Kasumi-1 (cell line): ENCODE measurements around the gene PSEN1.

Source experiments
- DNase-seq, 2 experiments: peaks; one replicate each; lab custom pipeline; 2025; lab: John Stamatoyannopoulos, UW

The PSEN1 gene

GRCh38 chr14:73240816-73241480, 104.6 kb downstream of the PSEN1 start:
- DNase-seq, result peak; percentile 23 to 38

- DNase-seq, result no peak
Measured at GRCh38 chr14:73241481-73242165, 105.3 kb downstream of the PSEN1 start.

DNA sequence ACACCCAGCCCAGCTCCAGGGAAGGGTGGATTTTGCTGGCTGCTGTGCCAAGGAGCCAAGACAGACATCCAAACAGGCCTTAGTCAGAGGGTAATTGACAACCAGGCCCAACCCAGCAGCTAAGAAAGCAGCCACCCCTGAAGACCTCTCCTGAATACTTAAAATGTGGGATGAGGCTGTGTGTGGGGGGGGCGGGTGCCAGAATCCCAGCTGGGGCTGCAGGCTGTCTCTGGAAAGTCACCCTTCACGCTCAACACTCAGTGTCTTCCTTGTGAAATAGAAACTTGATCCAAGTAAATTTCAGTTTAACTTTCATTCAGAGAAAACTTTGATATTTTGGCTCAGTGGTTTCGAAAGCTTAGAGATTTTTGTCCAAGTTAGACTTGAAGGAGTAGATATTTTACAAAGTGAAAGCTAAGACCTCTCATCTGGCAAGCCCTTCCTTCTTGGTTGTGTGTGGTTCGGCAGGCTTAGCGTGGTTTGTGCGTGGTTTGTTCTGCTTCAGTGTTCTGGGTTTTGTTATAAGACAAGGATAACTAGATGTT, 106.1 kb downstream of the PSEN1 start:
- DNase-seq, result no peak

DNA sequence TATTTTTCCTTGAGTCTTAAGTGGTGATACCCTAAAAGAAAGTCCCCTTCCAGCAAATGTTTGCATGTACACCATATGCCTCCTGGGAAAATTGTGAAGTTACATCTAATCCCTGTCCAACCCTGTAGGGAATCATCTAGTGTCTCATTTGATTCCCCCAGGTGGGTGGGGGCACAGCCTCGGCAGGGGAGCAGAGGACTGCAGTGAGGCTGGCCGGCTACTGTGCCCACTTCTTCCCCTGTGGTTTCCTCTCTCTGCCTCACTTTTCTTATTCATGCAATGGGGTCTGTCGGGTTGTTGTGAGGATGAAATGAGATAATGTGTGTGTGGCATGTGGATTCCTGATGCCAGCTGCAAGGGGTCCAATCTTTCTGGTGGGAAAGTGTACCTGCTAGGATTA, 107.0 kb downstream of the PSEN1 start:
- DNase-seq, result no peak

DNA sequence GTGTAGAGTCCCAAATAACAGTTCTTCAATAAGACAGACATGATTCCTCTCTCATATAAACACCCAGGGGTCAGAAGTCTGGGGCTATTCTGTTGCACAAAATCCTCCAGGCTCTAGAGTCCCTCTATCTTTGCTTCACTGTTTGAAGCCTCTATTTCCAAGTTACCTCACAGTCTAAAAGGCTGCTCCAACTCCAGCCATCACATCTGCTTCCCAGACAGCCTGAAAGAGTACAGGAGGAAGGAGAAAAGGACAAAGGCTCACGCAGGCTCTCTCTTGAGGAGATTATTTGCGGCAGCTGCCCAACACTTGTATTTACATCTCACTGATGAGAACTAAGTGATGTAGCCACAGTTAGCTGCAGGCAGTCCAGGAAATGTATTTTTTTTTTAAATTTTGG, 107.4 kb downstream of the PSEN1 start:
- DNase-seq, result no peak

GRCh38 chr14:73244541-73245290, 108.4 kb downstream of the PSEN1 start:
- no peak for DNase-seq

DNA sequence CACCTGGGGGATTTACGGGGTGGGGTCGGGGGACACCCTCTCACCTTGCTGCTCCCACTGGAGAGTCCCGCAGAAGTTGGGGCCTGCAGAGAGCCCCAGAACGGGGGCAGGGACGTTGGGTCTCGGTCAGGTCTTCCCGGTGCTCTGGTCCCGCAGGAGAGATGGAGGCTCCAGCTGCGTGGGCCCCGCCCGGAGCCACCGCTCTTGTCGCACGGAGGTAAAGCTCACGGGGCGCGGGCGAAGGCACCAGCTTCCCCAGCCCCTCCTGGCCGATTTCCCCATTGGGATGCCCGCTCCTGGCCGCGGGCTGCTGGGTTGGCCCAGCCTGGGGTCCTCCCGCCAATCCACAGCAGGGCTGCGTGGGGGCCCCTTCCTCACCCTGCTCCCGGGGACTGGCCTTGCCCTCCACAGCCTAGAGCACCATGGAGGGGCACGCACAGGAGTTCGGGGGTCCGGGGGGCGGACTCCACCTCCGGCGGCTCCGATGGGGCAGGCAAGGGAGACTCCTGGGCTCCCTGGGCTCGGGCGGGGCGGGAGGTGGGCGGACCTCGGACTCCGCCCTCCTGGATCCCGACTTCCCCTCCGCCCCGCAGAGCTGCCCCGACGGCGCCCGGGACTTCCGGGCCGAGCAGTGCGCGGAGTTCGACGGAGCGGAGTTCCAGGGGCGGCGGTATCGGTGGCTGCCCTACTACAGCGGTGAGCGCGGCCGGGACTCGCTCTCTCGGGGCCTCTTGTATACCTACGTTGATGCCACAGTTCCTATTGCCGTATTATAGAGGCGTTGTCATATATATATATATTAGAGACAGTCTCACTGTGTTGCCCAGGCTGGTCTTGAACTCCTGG, 109.4 kb downstream of the PSEN1 start:
- peak; percentile 65 to 68 for DNase-seq

DNA sequence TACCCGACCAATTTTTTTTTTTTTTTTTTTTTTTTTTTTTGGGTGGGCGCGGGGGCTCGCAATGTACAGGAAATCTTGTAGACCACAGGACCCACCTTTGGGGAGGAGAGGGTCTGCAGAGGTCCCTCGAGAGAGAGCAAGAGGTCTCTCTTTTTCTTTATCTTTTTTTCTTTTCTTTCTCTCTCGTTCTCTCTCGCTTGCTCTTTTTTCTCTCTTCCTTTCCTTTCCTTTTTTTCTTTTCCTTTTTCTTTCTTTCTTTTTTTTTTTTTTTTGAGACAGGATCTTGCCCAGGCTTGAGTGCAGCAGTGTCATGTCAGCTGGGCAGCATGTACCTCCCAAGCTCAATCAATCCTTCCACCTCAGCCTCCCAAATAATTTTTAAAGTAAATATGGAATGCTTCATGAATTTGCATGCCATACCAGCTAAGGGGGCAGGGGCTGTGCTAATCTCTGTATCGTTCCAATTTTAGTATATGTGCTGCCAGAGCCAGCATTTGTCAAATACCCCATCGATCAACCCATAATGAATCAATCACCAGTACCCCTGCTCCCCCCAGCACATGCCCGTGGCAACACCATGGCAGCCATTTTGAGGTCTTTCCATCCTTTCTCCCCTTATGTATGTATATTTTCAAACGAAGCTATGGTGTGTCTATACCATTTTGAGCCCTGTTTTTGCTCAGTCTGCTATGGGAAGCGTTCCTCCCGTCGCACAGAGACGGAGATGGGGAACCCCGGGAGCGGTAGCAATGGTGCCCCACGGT, 110.3 kb downstream of the PSEN1 start:
- no peak for DNase-seq

- DNase-seq, result no peak
Measured at GRCh38 chr14:73248108-73248868, 112.0 kb downstream of the PSEN1 start.

- no peak for DNase-seq
Measured at GRCh38 chr14:73249108-73249507, 112.8 kb downstream of the PSEN1 start.

DNA sequence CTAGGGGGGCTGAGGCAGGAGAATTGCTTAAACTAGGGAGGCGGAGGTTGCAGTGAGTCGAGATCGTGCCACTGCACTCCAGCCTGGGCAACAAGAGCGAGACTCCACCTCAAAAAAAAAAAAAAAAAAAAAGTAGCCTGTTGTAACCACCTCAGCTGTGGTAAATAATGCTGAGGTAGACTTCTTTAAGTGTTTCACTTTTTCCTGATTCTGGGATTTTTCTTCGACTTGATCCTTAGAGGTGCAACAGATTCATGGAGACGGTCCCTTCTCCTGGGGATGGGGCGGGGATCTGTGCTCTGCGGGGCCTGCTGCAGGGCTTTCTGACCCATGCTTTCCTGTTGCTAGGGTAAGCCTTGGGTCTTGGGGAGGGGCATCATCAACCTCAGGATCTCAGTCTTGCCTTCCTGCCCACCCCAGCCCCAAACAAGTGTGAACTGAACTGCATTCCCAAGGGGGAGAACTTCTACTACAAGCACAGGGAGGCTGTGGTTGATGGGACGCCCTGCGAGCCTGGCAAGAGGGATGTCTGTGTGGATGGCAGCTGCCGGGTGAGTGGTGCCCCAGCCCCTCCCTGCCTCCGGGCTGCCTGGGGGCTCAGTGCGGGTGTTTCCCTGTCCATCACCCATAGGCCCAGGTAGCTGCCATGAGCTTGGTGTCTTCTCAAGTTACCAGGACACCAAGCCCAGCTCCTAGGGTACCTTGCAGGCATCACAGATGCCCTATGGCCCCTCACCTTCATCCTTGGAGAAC, 113.4 kb downstream of the PSEN1 start:
- DNase-seq, result no peak

DNA sequence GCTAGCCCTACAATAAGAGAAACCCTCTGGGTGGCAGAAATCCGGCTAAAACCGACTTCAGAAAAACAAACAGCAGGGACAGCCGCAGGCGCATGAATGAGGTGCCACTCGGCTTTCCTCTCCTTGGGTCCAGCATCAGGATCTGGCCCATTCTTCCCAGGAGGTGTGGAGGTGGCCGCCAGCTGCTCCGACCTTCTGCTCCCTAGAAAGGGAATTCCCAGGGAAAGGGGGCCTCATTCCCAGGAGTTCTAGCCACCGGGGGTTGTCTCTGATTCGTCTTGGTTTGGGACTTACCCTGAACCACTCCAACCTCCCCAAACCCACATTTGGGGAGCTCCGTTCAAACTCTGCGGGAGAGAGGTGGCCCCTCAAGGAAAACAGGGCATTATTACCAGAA, 114.0 kb downstream of the PSEN1 start:
- no peak for DNase-seq

- DNase-seq, result no peak
Measured at GRCh38 chr14:73250781-73251500, 114.6 kb downstream of the PSEN1 start.

- DNase-seq, result no peak
Measured at GRCh38 chr14:73251516-73252215, 115.4 kb downstream of the PSEN1 start.

GRCh38 chr14:73252491-73253322, 116.4 kb downstream of the PSEN1 start:
- DNase-seq, result no peak

GRCh38 chr14:73253323-73253610, 117.0 kb downstream of the PSEN1 start:
- DNase-seq, result no peak

- no peak for DNase-seq
Measured at GRCh38 chr14:73253721-73254120, 117.4 kb downstream of the PSEN1 start.
